Sigmoid colon (tissue), 7 donors: ENCODE data around the gene CEP68. TPM values are rescaled to one million over a fixed set of nuclear protein-coding genes. Genes with fewer than 3 reads are reported as not detected.
"Not testable (repeated sequence)": the region's sequence is repeated elsewhere in the genome, so short reads cannot be mapped to it uniquely, and the experiment has no call there.

Experiments used
- DNase-seq: peaks from one replicate; pipeline ENCODE4 v3.0.0-alpha.2; 2019
- H3K27ac ChIP-seq, 4 donors: fragments of 200-600 bp; sonication (generic); one replicate each; pipeline ENCODE4 v1.5.1; 2016 to 2019; ENCODE audit warnings: mild to moderate bottlenecking in 1 of 4
- H3K27me3 ChIP-seq, 3 donors: fragments of 200-600 bp; sonication (generic); one replicate each; pipeline ENCODE4 v1.5.1; 2019; ENCODE audit warnings: mild to moderate bottlenecking in 1 of 3
- H3K36me3 ChIP-seq, 4 donors: fragments of 200-600 bp; sonication (generic); one replicate each; pipeline ENCODE4 v1.5.1; 2016 to 2019
- H3K4me1 ChIP-seq, 4 donors: fragments of 200-600 bp; sonication (generic); one replicate each; pipeline ENCODE4 v1.5.1; 2017 to 2019
- H3K4me3 ChIP-seq, 4 donors: fragments of 200-600 bp; sonication (generic); one replicate each; pipeline ENCODE4 v1.5.1; 2017 to 2019; ENCODE audit warnings: mild to moderate bottlenecking in 2 of 4, moderate library complexity in 1 of 4
- H3K9me3 ChIP-seq, 4 donors: fragments of 200-600 bp in 3 of 4; sonication (generic) in 3 of 4; one replicate each; pipeline versions ENCODE4 v1.5.1 to v1.6.1; 2013 to 2019
- CTCF ChIP-seq, 4 experiments: fragments of 450-650 bp in 3 of 4; fragments of 200-600 bp in 1 of 4; IDR thresholded peaks; one replicate each; pipeline ENCODE4 v1.5.1; 2016 to 2019; ENCODE audit warnings: antibody characterized with exemption in 4 of 4, mild to moderate bottlenecking in 3 of 4, moderate library complexity in 2 of 4
- EP300 ChIP-seq, 4 donors: sonication (generic); formaldehyde crosslinking; IDR thresholded peaks; one replicate each; pipeline ENCODE4 v1.6.1; 2017; ENCODE audit warnings: antibody characterized with exemption in 4 of 4
- POLR2A ChIP-seq, 2 donors: fragments of 450-650 bp; IDR thresholded peaks; one replicate each; pipeline ENCODE4 v1.6.1; 2016; ENCODE audit warnings: antibody characterized with exemption in 2 of 2, mild to moderate bottlenecking in 2 of 2, moderate library complexity in 2 of 2
- POLR2AphosphoS5 ChIP-seq, 4 donors: sonication (generic); formaldehyde crosslinking; IDR thresholded peaks; one replicate each; pipeline ENCODE4 v1.6.1; 2017; ENCODE audit warnings: antibody characterized with exemption in 4 of 4
- WGBS, 2 donors: extraction: QIAGEN DNeasy Blood & Tissue Kit; methylation state at CpG; one replicate each; pipeline ENCODE4 v1.1.7; 2013; 5-methylcytosine and 5-hydroxymethylcytosine counted together
- intact Hi-C: fragments of 100-400 bp; cut with DNase I; formaldehyde crosslinking; loops from one replicate; pipeline ENCODE4 v1.15.1; 2023
- polyA plus RNA-seq, 3 donors: library from polyadenylated mRNA; stranded (reverse); fragments of 200-250 nt; gene quantifications; one replicate each; pipeline ENCODE4 v1.2.3, GENCODE V29; 2013
- total RNA-seq, 4 donors: library from RNA; depleted of rRNA; stranded (reverse); fragments of >200 nt; gene quantifications; one replicate each; pipeline ENCODE4 v1.1.0, GENCODE V29; 2016
- donor health status: healthy with polysubstance abuse.
- donor health status: Bipolar disorder and iron deficiency.
- donor health status: healthy.

The CEP68 gene
- total and polyA plus RNA-seq, 7 donors = 1.6 to 32.1 (median 24.4) TPM

- intact Hi-C loops = no loop called here
Observed at GRCh38 chr2:65122313-65122712, 66.1 kb downstream of the CEP68 start.

GRCh38 chr2:65125457-65125856 is 69.2 kb downstream of the CEP68 start:
- H3K27me3 ChIP-seq, H3K4me3 ChIP-seq, H3K9me3 ChIP-seq, DNase-seq, H3K36me3 ChIP-seq: not testable (repeated sequence)
- peak overlapping the region in 1 of 4 donors; percentile 47 for H3K27ac ChIP-seq
- intact Hi-C loops = loop anchor here (5.0 kb wide), 2 partner anchors 38 to 68 kb away; partner anchors contain the start of gene CEP68
- peaks cover 0 to 68% (median 58%) of the 10 kb centered on the region in 4 donors for H3K4me1 ChIP-seq
- 45 to 72% methylated on average over 7 of the region's 7 CpGs for WGBS, 2 donors

More at GRCh38 chr2:65122313-65122712, 66.1 kb downstream of the CEP68 start:
- no peaks in the 10 kb centered on the region for H3K9me3 ChIP-seq
- H3K4me1 ChIP-seq = peaks cover 0 to 70% (median 58%) of the 10 kb centered on the region in 4 donors
- WGBS, 2 donors = 76 to 88% methylated on average over 7 of the region's 7 CpGs
- TF ChIP-seq POLR2A (IDR thresholded peaks at IDR 0.05) = no peak
- TF ChIP-seq EP300 (IDR thresholded peaks at IDR 0.05) = no peak
- no peak for TF ChIP-seq POLR2AphosphoS5 (IDR thresholded peaks at IDR 0.05)
- TF ChIP-seq CTCF (IDR thresholded peaks at IDR 0.05) = no peak
- H3K36me3 ChIP-seq = no peaks in the 10 kb centered on the region
- H3K27me3 ChIP-seq = no peaks in the 10 kb centered on the region
- DNase-seq = no peak
- H3K27ac ChIP-seq = no peak overlapping the region
- no peak overlapping the region for H3K4me3 ChIP-seq

- peaks cover 0 to 59% (median 50%) of the 10 kb centered on the region in 4 donors for H3K4me1 ChIP-seq
- H3K27me3 ChIP-seq = no peaks in the 10 kb centered on the region
- DNase-seq = no peak
- H3K9me3 ChIP-seq = no peaks in the 10 kb centered on the region
- intact Hi-C loops = loop anchor here (5.0 kb wide), 2 partner anchors 41 to 71 kb away; partner anchors contain the start of gene CEP68
- WGBS, 2 donors = 5 to 13% methylated on average over 8 of the region's 8 CpGs
- H3K4me3 ChIP-seq = peak overlapping the region; percentile 59 to 94 (median 89)
- H3K36me3 ChIP-seq = no peaks in the 10 kb centered on the region
- peak overlapping the region; percentile 95 to 99 (median 98) for H3K27ac ChIP-seq
- no peak for TF ChIP-seq CTCF (IDR thresholded peaks at IDR 0.05)
- TF ChIP-seq POLR2A (IDR thresholded peaks at IDR 0.05) = no peak
- peak; percentile 19 to 58 (median 34) for TF ChIP-seq POLR2AphosphoS5 (IDR thresholded peaks at IDR 0.05)
- no peak for TF ChIP-seq EP300 (IDR thresholded peaks at IDR 0.05)
Observed at GRCh38 chr2:65128297-65129190, 72.3 kb downstream of the CEP68 start.

- Histone ChIP-seq H3K36me3 (no peaks in the 10 kb centered on the region), H3K9me3 (no peaks in the 10 kb centered on the region), H3K27ac (peak overlapping the region; percentile 95 to 99 (median 98)), H3K27me3 (no peaks in the 10 kb centered on the region), H3K4me1 (peaks cover 0 to 52% (median 46%) of the 10 kb centered on the region in 4 donors), H3K4me3 (peak overlapping the region; percentile 59 to 94 (median 89))
- intact Hi-C loops = loop anchor here (5.0 kb wide), 2 partner anchors 42 to 72 kb away; partner anchors contain the start of gene CEP68
- TF ChIP-seq POLR2A (IDR thresholded peaks at IDR 0.05) = no peak
- no peak for TF ChIP-seq POLR2AphosphoS5 (IDR thresholded peaks at IDR 0.05)
- TF ChIP-seq CTCF (IDR thresholded peaks at IDR 0.05) = no peak
- no peak for TF ChIP-seq EP300 (IDR thresholded peaks at IDR 0.05)
- WGBS, 2 donors = 0 to 1% methylated on average over 29 of the region's 29 CpGs
- DNase-seq = peak; percentile 82
Observed at GRCh38 chr2:65129286-65129825, 73.1 kb downstream of the CEP68 start.
